HG03045 (cell line): ENCODE data around the gene GHR.

Experiments
- ATAC-seq: cut with Tn5 transposase; IDR thresholded peaks from one replicate; pipeline ENCODE4 v1.9.1; 2021; ENCODE audit warnings: mild to moderate bottlenecking, moderate library complexity; ENCODE audit not compliant: unreplicated experiment

GHR gene

GRCh38 chr5:42596817-42597216 is 173.6 kb downstream of the GHR start:
- no peak for ATAC-seq

GRCh38 chr5:42597318-42597937 is 174.2 kb downstream of the GHR start:
- ATAC-seq: no peak

- no peak for ATAC-seq
Observed at GRCh38 chr5:42598311-42598710, 175.1 kb downstream of the GHR start.

GRCh38 chr5:42599106-42599505 is 175.9 kb downstream of the GHR start:
- ATAC-seq: no peak

GRCh38 chr5:42600441-42600840 is 177.2 kb downstream of the GHR start:
- ATAC-seq: no peak

- no peak for ATAC-seq
Observed at GRCh38 chr5:42604171-42604711, 181.0 kb downstream of the GHR start.

GRCh38 chr5:42605490-42605889 is 182.3 kb downstream of the GHR start:
- no peak for ATAC-seq

GRCh38 chr5:42606464-42606869 is 183.2 kb downstream of the GHR start:
- no peak for ATAC-seq

GRCh38 chr5:42611437-42611836 is 188.2 kb downstream of the GHR start:
- no peak for ATAC-seq

GRCh38 chr5:42612750-42613366 is 189.6 kb downstream of the GHR start:
- no peak for ATAC-seq

GRCh38 chr5:42614509-42614908 is 191.3 kb downstream of the GHR start:
- no peak for ATAC-seq

- no peak for ATAC-seq
Observed at GRCh38 chr5:42620579-42621216, 197.5 kb downstream of the GHR start.

GRCh38 chr5:42621242-42621641 is 198.0 kb downstream of the GHR start:
- no peak for ATAC-seq

GRCh38 chr5:42621662-42622061 is 198.4 kb downstream of the GHR start:
- no peak for ATAC-seq

- no peak for ATAC-seq
Observed at GRCh38 chr5:42624912-42625311, 201.7 kb downstream of the GHR start.

GRCh38 chr5:42626462-42626861 is 203.2 kb downstream of the GHR start:
- ATAC-seq: no peak

GRCh38 chr5:42628821-42629220 is 205.6 kb downstream of the GHR start:
- no peak for ATAC-seq

GRCh38 chr5:42629284-42629683 is 206.0 kb downstream of the GHR start:
- no peak for ATAC-seq

GRCh38 chr5:42631241-42631640 is 208.0 kb downstream of the GHR start:
- no peak for ATAC-seq

GRCh38 chr5:42632354-42632900 is 209.2 kb downstream of the GHR start:
- ATAC-seq: no peak

GRCh38 chr5:42634575-42634974 is 211.3 kb downstream of the GHR start:
- ATAC-seq: no peak

- ATAC-seq: no peak
Observed at GRCh38 chr5:42636425-42636824, 213.2 kb downstream of the GHR start.
